Measurements from ENCODE around the gene ZDHHC8. TPM values are rescaled to one million over a fixed set of nuclear protein-coding genes. Genes with fewer than 3 reads are reported as not detected.

Gene ZDHHC8
- total and polyA plus RNA-seq, 7 donors: 9.7 to 23.7 (median 15.8) TPM

DNA sequence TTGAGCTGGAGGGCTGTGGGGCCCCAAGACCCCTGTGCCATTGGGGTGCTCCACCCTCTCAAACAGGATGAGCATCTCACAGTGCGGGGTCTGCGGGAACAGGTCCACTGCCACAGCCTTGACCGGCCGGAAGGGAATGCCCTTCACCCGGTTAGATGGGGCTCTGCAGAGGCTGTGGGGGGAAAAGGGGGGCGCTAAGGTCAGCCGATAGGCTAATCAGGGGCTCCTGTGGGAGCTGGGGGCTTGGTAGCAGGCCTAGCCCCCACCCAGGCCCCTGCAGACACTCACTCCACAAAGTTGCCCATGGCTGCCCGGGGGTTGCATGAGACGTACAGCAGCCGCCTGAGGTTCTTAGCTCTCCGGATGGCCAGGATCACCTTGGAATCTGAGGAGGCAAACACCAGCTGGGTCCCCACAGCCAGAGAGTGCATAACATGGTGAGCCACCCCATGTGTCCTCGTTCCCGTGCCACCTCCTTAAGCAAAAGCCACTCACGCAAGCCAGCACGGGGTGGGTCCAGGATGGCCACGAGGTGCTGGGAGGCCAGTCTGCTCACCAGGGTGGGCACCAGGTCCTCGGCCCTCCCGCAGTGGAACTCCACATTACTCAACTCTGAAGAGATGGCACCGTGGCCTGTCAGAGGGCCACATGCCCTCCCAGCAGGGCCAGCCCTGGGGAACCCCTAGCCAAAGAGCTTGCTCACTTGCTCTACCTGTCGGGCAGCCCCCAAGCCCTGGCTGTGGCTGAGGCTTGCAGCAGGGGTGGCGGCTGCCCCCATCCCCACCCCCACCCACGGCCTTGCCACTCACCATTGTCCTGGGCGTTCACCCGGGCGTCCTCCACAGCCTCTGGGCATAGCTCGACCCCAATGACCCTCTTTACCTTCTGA lies 18.7 kb upstream of the ZDHHC8 start:
- TF ChIP-seq, protein P1, sequence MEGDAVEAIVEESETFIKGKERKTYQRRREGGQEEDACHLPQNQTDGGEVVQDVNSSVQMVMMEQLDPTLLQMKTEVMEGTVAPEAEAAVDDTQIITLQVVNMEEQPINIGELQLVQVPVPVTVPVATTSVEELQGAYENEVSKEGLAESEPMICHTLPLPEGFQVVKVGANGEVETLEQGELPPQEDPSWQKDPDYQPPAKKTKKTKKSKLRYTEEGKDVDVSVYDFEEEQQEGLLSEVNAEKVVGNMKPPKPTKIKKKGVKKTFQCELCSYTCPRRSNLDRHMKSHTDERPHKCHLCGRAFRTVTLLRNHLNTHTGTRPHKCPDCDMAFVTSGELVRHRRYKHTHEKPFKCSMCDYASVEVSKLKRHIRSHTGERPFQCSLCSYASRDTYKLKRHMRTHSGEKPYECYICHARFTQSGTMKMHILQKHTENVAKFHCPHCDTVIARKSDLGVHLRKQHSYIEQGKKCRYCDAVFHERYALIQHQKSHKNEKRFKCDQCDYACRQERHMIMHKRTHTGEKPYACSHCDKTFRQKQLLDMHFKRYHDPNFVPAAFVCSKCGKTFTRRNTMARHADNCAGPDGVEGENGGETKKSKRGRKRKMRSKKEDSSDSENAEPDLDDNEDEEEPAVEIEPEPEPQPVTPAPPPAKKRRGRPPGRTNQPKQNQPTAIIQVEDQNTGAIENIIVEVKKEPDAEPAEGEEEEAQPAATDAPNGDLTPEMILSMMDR (IDR thresholded peaks at IDR 0.05): no peak
- H3K4me1 ChIP-seq: peaks cover 14% of the 10 kb centered on the region
- H3K27me3 ChIP-seq (ENCODE audit: insufficient read depth in 3 of 3, low read length in 2 of 3): no peaks in the 10 kb centered on the region
- ATAC-seq (no peak), DNase-seq (peak; percentile 12 to 54)
- H3K9me3 ChIP-seq: no peaks in the 10 kb centered on the region
- H3K27ac ChIP-seq: no peak overlapping the region
- intact Hi-C loops (cut with DNase I): no loop called here
- 77 to 87% (median 77%) methylated on average over 26 of the region's 26 CpGs for WGBS, 3 donors
- H3K4me3 ChIP-seq: no peak overlapping the region
- H3K36me3 ChIP-seq (ENCODE audit: insufficient read depth in 1 of 2, low read depth in 1 of 2): peaks cover 5 to 79% of the 10 kb centered on the region in 2 donors

DNA sequence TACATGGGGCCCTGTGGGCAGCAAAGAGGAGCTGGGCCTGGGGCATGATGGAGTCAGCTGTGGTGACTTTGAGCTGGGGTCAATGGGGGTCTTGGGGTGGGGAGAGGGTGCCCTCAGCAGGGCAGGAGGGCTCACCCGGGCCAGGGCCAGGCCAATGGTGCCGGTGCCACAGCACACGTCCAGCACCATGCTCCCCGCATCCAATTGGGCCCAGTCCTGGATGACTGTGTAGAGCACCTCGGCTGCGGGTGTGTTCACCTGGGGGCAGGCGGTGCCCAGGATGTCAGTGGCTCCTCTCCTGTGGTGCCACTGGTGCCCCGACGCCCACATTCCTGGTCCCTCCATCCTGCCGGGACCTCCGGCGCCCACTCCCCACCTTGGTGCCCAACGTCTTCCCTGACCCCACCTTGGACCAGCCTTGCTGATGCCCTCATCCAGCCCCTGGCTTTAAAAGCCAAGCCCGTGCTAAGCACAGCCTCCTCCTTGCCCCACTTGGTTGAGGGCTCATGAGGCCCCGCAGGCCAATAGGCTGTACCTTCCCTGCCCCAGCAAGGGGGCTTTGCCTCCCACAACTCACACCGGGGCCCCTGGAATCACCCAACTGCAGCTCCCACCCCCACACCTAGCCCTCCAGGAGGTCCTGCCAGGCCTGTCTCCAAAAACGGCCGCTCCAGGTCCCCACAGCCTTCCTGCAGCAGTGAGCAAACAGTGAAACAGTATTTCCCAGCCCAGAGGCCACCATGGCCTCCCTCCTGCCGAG lies 17.9 kb upstream of the ZDHHC8 start:
- intact Hi-C loops (cut with DNase I): no loop called here
- Histone ChIP-seq H3K4me3 (no peak overlapping the region), H3K9me3 (no peaks in the 10 kb centered on the region), H3K27me3 (ENCODE audit: insufficient read depth in 3 of 3, low read length in 2 of 3) (no peaks in the 10 kb centered on the region), H3K27ac (no peak overlapping the region), H3K36me3 (ENCODE audit: insufficient read depth in 1 of 2, low read depth in 1 of 2) (peaks cover 5 to 70% of the 10 kb centered on the region in 2 donors), H3K4me1 (peaks cover 22% of the 10 kb centered on the region)
- DNase-seq (peak; percentile 13 to 47), ATAC-seq (no peak)
- WGBS, 3 donors: 85 to 90% (median 89%) methylated on average over 17 to 19 of the region's 19 CpGs
- TF ChIP-seq, protein P1 (IDR thresholded peaks at IDR 0.05): no peak

DNA sequence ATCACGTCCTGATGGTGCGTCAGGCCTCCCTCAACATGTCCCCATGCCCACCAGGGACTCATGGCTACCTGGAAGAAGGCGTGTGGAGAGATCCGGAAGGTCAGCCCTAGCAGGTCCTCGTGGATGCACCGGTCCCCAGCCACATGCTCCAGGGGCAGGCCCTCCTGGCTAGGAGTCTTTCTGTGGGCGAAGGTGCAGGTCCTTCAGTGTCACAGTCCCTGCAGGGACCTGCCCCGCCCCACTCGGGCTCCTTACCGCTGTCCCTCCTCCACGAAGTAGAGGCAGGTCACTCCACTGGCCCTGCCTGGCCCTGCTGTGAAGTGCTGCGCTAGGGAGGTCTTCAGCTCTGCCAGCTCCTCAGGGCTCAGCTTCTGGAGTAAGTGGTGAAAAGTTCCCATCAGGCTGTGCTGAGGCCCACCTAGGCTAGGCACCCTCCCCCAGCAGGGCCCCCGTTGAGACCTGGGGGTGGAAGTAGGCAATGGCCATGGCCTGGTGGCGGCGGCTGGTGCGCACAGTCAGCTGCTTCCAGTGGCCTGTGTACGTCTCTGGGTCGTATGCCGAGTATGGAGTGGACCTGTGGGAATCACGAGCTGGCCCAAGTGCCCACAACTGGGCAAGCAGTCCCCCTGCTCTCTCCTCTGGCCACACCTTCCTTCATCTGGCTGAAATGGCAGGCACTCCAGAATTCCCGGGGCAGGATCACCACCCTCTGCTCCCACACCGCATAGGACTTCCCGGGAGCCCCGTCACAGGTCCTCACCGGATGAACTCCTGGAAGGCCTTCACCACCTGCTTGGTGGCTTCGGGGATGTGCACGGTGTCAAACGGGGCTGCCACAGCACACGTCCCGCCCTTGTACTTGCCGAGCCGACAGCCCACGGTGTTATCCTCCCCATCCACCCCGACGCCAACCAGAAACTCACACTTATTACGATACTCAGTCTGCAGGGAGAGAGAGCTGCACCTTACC lies 16.8 kb upstream of the ZDHHC8 start:
- H3K9me3 ChIP-seq: no peaks in the 10 kb centered on the region
- TF ChIP-seq, protein P1 (IDR thresholded peaks at IDR 0.05): no peak
- ATAC-seq (no peak), DNase-seq (peak; percentile 13 to 53)
- H3K4me3 ChIP-seq: no peak overlapping the region
- no peaks in the 10 kb centered on the region for H3K27me3 ChIP-seq (ENCODE audit: insufficient read depth in 3 of 3, low read length in 2 of 3)
- intact Hi-C loops (cut with DNase I): loop anchor here (5.0 kb wide), 2 partner anchors 32 to 92 kb away; partner anchors contain the start of genes DGCR8 (in 1 of the 2) and TANGO2 (in 1 of the 2)
- peak overlapping the region; percentile 86 for H3K27ac ChIP-seq
- 61 to 77% (median 64%) methylated on average over 34 to 36 of the region's 36 CpGs for WGBS, 3 donors
- H3K4me1 ChIP-seq: peaks cover 27% of the 10 kb centered on the region
- peaks cover 5 to 68% of the 10 kb centered on the region in 2 donors for H3K36me3 ChIP-seq (ENCODE audit: insufficient read depth in 1 of 2, low read depth in 1 of 2)

DNA sequence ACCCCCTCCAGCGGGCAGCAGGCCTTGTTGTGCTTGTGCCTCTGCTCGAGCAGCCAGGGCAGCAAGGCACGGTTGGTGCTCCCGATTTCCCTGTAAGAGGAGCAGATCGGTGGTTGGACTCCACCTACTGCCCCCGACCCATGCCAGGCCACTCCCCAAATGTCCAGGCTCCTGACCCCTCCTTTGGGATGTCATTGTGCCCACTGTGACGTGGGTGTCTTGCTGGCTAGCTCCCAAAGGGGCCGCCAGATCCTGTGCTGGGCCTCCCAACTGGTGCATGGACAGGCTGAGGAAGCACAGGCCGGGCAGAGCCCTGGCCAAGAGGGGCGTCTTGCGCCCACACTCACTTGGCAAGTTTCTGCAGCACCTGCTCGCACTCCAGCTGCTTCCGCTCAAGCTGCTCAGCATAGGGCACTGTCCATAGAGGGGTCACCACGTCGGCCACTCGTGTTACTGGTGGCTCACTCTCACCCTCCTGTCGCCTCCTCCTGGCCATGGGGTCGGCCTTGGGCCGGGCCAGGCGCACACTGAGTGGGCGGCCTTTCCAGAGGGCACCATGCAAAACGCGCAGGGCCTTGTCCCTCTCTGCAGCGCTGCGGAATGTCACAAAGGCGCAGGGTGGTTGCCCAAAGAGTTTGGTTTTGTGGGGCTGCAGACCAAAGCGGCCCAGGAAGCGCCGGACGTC lies 15.8 kb upstream of the ZDHHC8 start, which contains the start of gene RANBP1:
RANBP1 (plus strand) TSS at position 414 of the 685 bp plus-strand sequence; CDS start at position 495, 81 bp downstream.
- peaks cover 5 to 67% of the 10 kb centered on the region in 2 donors for H3K36me3 ChIP-seq (ENCODE audit: insufficient read depth in 1 of 2, low read depth in 1 of 2)
- peak; percentile 25 to 58 for DNase-seq
- intact Hi-C loops (cut with DNase I): loop anchor here (5.0 kb wide), 2 partner anchors 34 to 94 kb away; partner anchors contain the start of genes DGCR8 (in 1 of the 2) and TANGO2 (in 1 of the 2)
- peak within 1 kb of the TSS; percentile 92 for H3K4me3 ChIP-seq
- H3K27ac ChIP-seq: peak within 1 kb of the TSS; percentile 86
- no peaks in the 10 kb centered on the region for H3K27me3 ChIP-seq (ENCODE audit: insufficient read depth in 3 of 3, low read length in 2 of 3)
- 36 to 42% (median 36%) methylated on average over 30 of the region's 30 CpGs for WGBS, 3 donors
- peaks cover 30% of the 10 kb centered on the region for H3K4me1 ChIP-seq
- ATAC-seq: peak in 1 of 4 donors; percentile 2
- H3K9me3 ChIP-seq: no peaks in the 10 kb centered on the region
- TF ChIP-seq, protein P1 (IDR thresholded peaks at IDR 0.05): no peak

Measured in psoas muscle (tissue), 8 donors.